HTERT RPE-1 (cell line): Measurements from ENCODE around the gene DNM1.

Experiments
- in situ Hi-C: fragments of 300-500 bp; cut with MboI; formaldehyde crosslinking; loops from 4 replicates; pipeline ENCODE4 v1.14.3; 2020; ENCODE audit warnings: low sequenced_read_pairs

The DNM1 gene

GRCh38 chr9:128249908-128250838 is 47.0 kb downstream of the DNM1 start:
- in situ Hi-C loops = no loop called here

GRCh38 chr9:128250839-128251731 is 47.9 kb downstream of the DNM1 start:
- in situ Hi-C loops = no loop called here

- in situ Hi-C loops = no loop called here
These were observed 48.5 kb downstream of the DNM1 start for GRCh38 chr9:128251732-128252100.

GRCh38 chr9:128252317-128253139 is 49.3 kb downstream of the DNM1 start:
- in situ Hi-C loops = no loop called here

GRCh38 chr9:128253140-128253990 is 50.2 kb downstream of the DNM1 start:
- in situ Hi-C loops = no loop called here

GRCh38 chr9:128253991-128254346 is 50.8 kb downstream of the DNM1 start:
- in situ Hi-C loops = no loop called here

- in situ Hi-C loops = no loop called here
These were observed 51.2 kb downstream of the DNM1 start for GRCh38 chr9:128254362-128254761.

GRCh38 chr9:128254855-128255759 is 51.9 kb downstream of the DNM1 start:
- in situ Hi-C loops = no loop called here

GRCh38 chr9:128257086-128257825 is 54.1 kb downstream of the DNM1 start:
- in situ Hi-C loops = no loop called here

GRCh38 chr9:128257907-128258306 is 54.7 kb downstream of the DNM1 start:
- in situ Hi-C loops = no loop called here

- in situ Hi-C loops = no loop called here
These were observed 55.1 kb downstream of the DNM1 start for GRCh38 chr9:128258326-128258725.

- in situ Hi-C loops = no loop called here
These were observed 56.0 kb downstream of the DNM1 start for GRCh38 chr9:128259156-128259555.

- in situ Hi-C loops = no loop called here
These were observed 57.2 kb downstream of the DNM1 start for GRCh38 chr9:128260340-128260739.

- in situ Hi-C loops = no loop called here
These were observed 59.5 kb downstream of the DNM1 start for GRCh38 chr9:128262687-128263086.

- in situ Hi-C loops = no loop called here
These were observed 62.2 kb downstream of the DNM1 start for GRCh38 chr9:128265348-128265847.

- in situ Hi-C loops = no loop called here
These were observed 63.9 kb downstream of the DNM1 start for GRCh38 chr9:128266868-128267590.

- in situ Hi-C loops = no loop called here
These were observed 67.9 kb downstream of the DNM1 start for GRCh38 chr9:128271112-128271511.
